IMR-90 (cell line): Measurements from ENCODE around the gene ALS2. TPM values are rescaled to one million over a fixed set of nuclear protein-coding genes. Genes with fewer than 3 reads are reported as not detected.

Source experiments
- ATAC-seq: fragments of 200-7000 bp; cut with Tn5 transposase; 2 replicates; pipeline ENCODE4 v1.9.1; 2020; ENCODE audit warnings: low read depth, mild to moderate bottlenecking, moderate library complexity
- BruUV-seq: library from RNA; stranded (reverse); fragments of 400-500 nt; replicated peaks from 2 replicates; lab custom pipeline; 2021; lab: Mats Ljungman, UMichigan
- CTCF ChIA-PET: fragments of 300-600 bp; formaldehyde crosslinking; extraction: SDS; loops from one replicate; lab custom pipeline; 2021; ENCODE audit warnings: antibody characterized with exemption; lab: Yijun Ruan, JAX
- POLR2A ChIA-PET: fragments of 300-600 bp; sonication (Branson Sonifier 250); formaldehyde crosslinking; loops from one replicate; lab custom pipeline; 2022; ENCODE audit warnings: antibody characterized with exemption; ENCODE audit not compliant: unreplicated experiment; lab: Charles Lee
- DNase-seq: peaks from one replicate; pipeline ENCODE4 v3.0.0; 2013
- H2AFZ ChIP-seq: replicated peaks from 2 replicates; pipeline ENCODE3; 2013; ENCODE audit warnings: low read length, mild to moderate bottlenecking; ENCODE audit not compliant: poor library complexity
- H2AK5ac ChIP-seq: 2 replicates; pipeline ENCODE4 v1.6.1; 2013; ENCODE audit warnings: low read depth, low read length, inconsistent platforms
- H2AK9ac ChIP-seq: replicated peaks from 2 replicates; pipeline ENCODE3; 2013; ENCODE audit warnings: mild to moderate bottlenecking, low read depth, low read length, moderate library complexity; ENCODE audit not compliant: poor library complexity
- H2BK120ac ChIP-seq: 2 replicates; pipeline ENCODE4 v1.6.1; 2013; ENCODE audit warnings: low read depth, low read length, inconsistent platforms
- H2BK15ac ChIP-seq: 3 replicates; pipeline ENCODE4 v1.6.1; 2013; ENCODE audit warnings: low read depth, low read length, inconsistent platforms
- H2BK20ac ChIP-seq: 2 replicates; pipeline ENCODE4 v1.6.1; 2013; ENCODE audit warnings: low read depth, mild to moderate bottlenecking, inconsistent platforms, low read length, moderate library complexity
- H2BK5ac ChIP-seq: 2 replicates; pipeline ENCODE4 v1.6.1; 2013; ENCODE audit warnings: mild to moderate bottlenecking, low read depth, low read length, inconsistent platforms; ENCODE audit not compliant: poor library complexity, severe bottlenecking
- H3K14ac ChIP-seq: replicated peaks from 2 replicates; pipeline ENCODE4 v1.6.1; 2013; ENCODE audit warnings: low read depth, low read length, inconsistent platforms
- H3K18ac ChIP-seq: 2 replicates; pipeline ENCODE4 v1.6.1; 2013; ENCODE audit warnings: low read depth, low read length, control low read depth
- H3K23ac ChIP-seq: 2 replicates; pipeline ENCODE4 v1.6.1; 2013; ENCODE audit warnings: low read depth, low read length, inconsistent platforms
- H3K27ac ChIP-seq: 2 replicates; pipeline ENCODE4 v1.5.1; 2013; ENCODE audit warnings: mild to moderate bottlenecking, control low read depth, low read length; ENCODE audit not compliant: insufficient read depth
- H3K27me3 ChIP-seq: 2 replicates; pipeline ENCODE4 v1.6.1; 2013; ENCODE audit warnings: low read length; ENCODE audit not compliant: control insufficient read depth, insufficient read depth
- H3K36me3 ChIP-seq: 2 replicates; pipeline ENCODE4 v1.6.1; 2013; ENCODE audit warnings: low read length, mixed read lengths; ENCODE audit not compliant: control insufficient read depth, insufficient read depth
- H3K4ac ChIP-seq: 2 replicates; pipeline ENCODE4 v1.6.1; 2013; ENCODE audit warnings: low read depth, low read length, inconsistent platforms
- H3K4me1 ChIP-seq: 2 replicates; pipeline ENCODE4 v1.6.1; 2013; ENCODE audit warnings: low read length, mixed read lengths; ENCODE audit not compliant: control insufficient read depth, insufficient read depth
- H3K4me2 ChIP-seq: 2 replicates; pipeline ENCODE4 v1.6.1; 2013; ENCODE audit warnings: low read depth, mild to moderate bottlenecking, control low read depth, low read length, moderate library complexity
- H3K4me3 ChIP-seq: 2 replicates; pipeline ENCODE4 v1.5.1; 2013; ENCODE audit warnings: low read depth, mild to moderate bottlenecking, control low read depth, low read length, moderate library complexity; ENCODE audit not compliant: insufficient read depth
- H3K56ac ChIP-seq: 2 replicates; pipeline ENCODE4 v1.6.1; 2013; ENCODE audit warnings: low read length, inconsistent platforms; ENCODE audit not compliant: insufficient read depth; ENCODE audit errors: extremely low read depth
- H3K79me1 ChIP-seq, 2 experiments: 2 replicates each; pipeline ENCODE4 v1.6.1; 2013; ENCODE audit warnings: low read length in 2 of 2, inconsistent platforms in 1 of 2, low read depth in 1 of 2
- H3K9ac ChIP-seq: 2 replicates; pipeline ENCODE4 v1.6.1; 2013; ENCODE audit warnings: low read depth, low read length, control low read depth
- H3K9me1 ChIP-seq: 2 replicates; pipeline ENCODE4 v1.6.1; 2013; ENCODE audit warnings: low read length, inconsistent platforms; ENCODE audit not compliant: insufficient read depth
- H3K9me3 ChIP-seq: 2 replicates; pipeline ENCODE4 v1.6.1; 2013; ENCODE audit warnings: low read length; ENCODE audit not compliant: control insufficient read depth, insufficient read depth
- H4K20me1 ChIP-seq: 2 replicates; pipeline ENCODE4 v1.6.1; 2013; ENCODE audit warnings: low read length, inconsistent platforms; ENCODE audit not compliant: insufficient read depth
- H4K5ac ChIP-seq: 2 replicates; pipeline ENCODE4 v1.6.1; 2013; ENCODE audit warnings: mild to moderate bottlenecking, low read depth, low read length, control low read depth
- H4K8ac ChIP-seq, 2 experiments: 2 replicates each; pipeline ENCODE4 v1.6.1; 2013; ENCODE audit warnings: low read depth in 2 of 2, low read length in 2 of 2, control low read depth in 1 of 2, inconsistent platforms in 1 of 2
- H4K91ac ChIP-seq: 2 replicates; pipeline ENCODE4 v1.6.1; 2013; ENCODE audit warnings: low read depth, low read length, inconsistent platforms; ENCODE audit not compliant: insufficient read depth
- CHD1 ChIP-seq: IDR thresholded peaks from 2 replicates; pipeline ENCODE4 v1.6.1; 2012; ENCODE audit warnings: low read depth, low read length, improper control_type of control experiment
- WGBS, 2 experiments: methylation state at CpG; one replicate each; pipeline versions ENCODE4 v1.1.5 to v1.1.7; 2013; ENCODE audit warnings: missing lambda C conversion rate in 2 of 2; ENCODE audit not compliant: insufficient read length in 1 of 2; ENCODE audit errors: extremely low coverage in 2 of 2; 5-methylcytosine and 5-hydroxymethylcytosine counted together
- dilution Hi-C: fragments of 300-500 bp; cut with HindIII; formaldehyde crosslinking; loops from one replicate; pipeline ENCODE4 v1.14.3; 2018; ENCODE audit warnings: low sequenced_read_pairs; ENCODE audit not compliant: unreplicated experiment
- in situ Hi-C: fragments of 300-500 bp; cut with MboI; formaldehyde crosslinking; loops from 3 replicates; pipeline ENCODE4 v1.14.3; 2019; ENCODE audit warnings: low sequenced_read_pairs, inconsistent platforms, mixed read lengths
- intact Hi-C: fragments of 100-400 bp; cut with micrococcal nuclease; formaldehyde crosslinking; loops from 2 replicates; pipeline ENCODE4 v1.10.0; 2022
- polyA plus RNA-seq, 3 experiments: library from polyadenylated mRNA; depleted of rRNA; stranded (reverse); fragments of >200 nt; gene quantifications; 2 replicates each; pipeline ENCODE4 v1.2.3, GENCODE V29; 2012; ENCODE audit warnings: low replicate concordance in 1 of 3
- total RNA-seq: library from RNA; depleted of rRNA; stranded (reverse); fragments of >200 nt; gene quantifications from 2 replicates; pipeline ENCODE4 v1.2.3, GENCODE V29; 2012

ALS2 gene
- total and polyA plus RNA-seq, 2 of the 4 experiments (the other 2 are of a cell fraction), result 14.4 to 42.3 TPM

GRCh38 chr2:201712726-201713125 lies 68.0 kb downstream of the ALS2 start:
- Histone ChIP-seq H3K27ac (no peak overlapping the region), H3K9me1 (no peaks in the 10 kb centered on the region), H3K4me3 (no peak overlapping the region), H2BK5ac (no peak overlapping the region), H3K9me3 (no peaks in the 10 kb centered on the region), H2AFZ (no peak overlapping the region), H2AK5ac (no peak overlapping the region), H4K20me1 (no peaks in the 10 kb centered on the region), H3K56ac (no peak overlapping the region), H3K4ac (no peak overlapping the region), H4K5ac (no peak overlapping the region), H4K91ac (no peak overlapping the region), H3K36me3 (peaks cover 29% of the 10 kb centered on the region), H3K4me2 (no peak overlapping the region), H2BK20ac (no peak overlapping the region), H2BK15ac (no peak overlapping the region), H3K27me3 (no peaks in the 10 kb centered on the region), H3K9ac (no peak overlapping the region), H3K14ac (no peak overlapping the region), H4K8ac (no peak overlapping the region), H3K23ac (no peak overlapping the region), H2BK120ac (no peak overlapping the region), H3K18ac (no peak overlapping the region), H3K4me1 (no peaks in the 10 kb centered on the region), H3K79me1 (no peaks in the 10 kb centered on the region; a peak in 2 of 4 replicates), H2AK9ac (no peak overlapping the region)
- DNase-seq (no peak), ATAC-seq (no peak)
- CTCF ChIA-PET, result interaction anchor here (0.6 kb wide), 1 partner anchor 22 kb away, joined by 3 read pairs; no protein-coding TSS in a partner anchor
- dilution Hi-C loops, result no loop called here
- in situ Hi-C loops, result no loop called here
- TF ChIP-seq CHD1, result no peak
- intact Hi-C loops, result no loop called here
- POLR2A ChIA-PET, result no interaction called here
- no TSS peak for BruUV-seq
- no CpG with 5 or more reads among the region's 1 CpG for WGBS, 2 experiments
